NCI-H2107 treated with DMSO at 0.1 percent for 48 hours (cell line): ENCODE data around the gene CCDC159.
"Not testable (repeated sequence)": the region's sequence is repeated elsewhere in the genome, so short reads cannot be mapped to it uniquely, and the experiment has no call there.

ENCODE experiments used
- DNase-seq: peaks from one replicate; lab custom pipeline; 2025; ENCODE audit not compliant: unreplicated experiment; lab: John Stamatoyannopoulos, UW

Gene CCDC159

GRCh38 chr19:11346104-11346940 is at the start of gene CCDC159, which contains the start of gene TMEM205:
Gene CCDC159 (plus strand): TSS chr19:11346519. CDS start chr19:11346607, 88 bp downstream.
Gene TMEM205 (minus strand): TSS chr19:11346268. CDS start chr19:11345619, 649 bp downstream.
- peak; percentile 94 for DNase-seq

- DNase-seq, result no peak
These were observed 46.1 kb upstream of the CCDC159 start for GRCh38 chr19:11299946-11300810.

- DNase-seq, result no peak
These were observed 45.6 kb upstream of the CCDC159 start for GRCh38 chr19:11300811-11301120.

GRCh38 chr19:11304936-11305335 is 41.4 kb upstream of the CCDC159 start:
- DNase-seq, result no peak

GRCh38 chr19:11306337-11306736 is 40.0 kb upstream of the CCDC159 start:
- DNase-seq, result no peak

- not testable (repeated sequence) for DNase-seq
These were observed 25.9 kb upstream of the CCDC159 start for GRCh38 chr19:11320278-11320995.

- DNase-seq, result no peak
These were observed 24.9 kb upstream of the CCDC159 start for GRCh38 chr19:11321191-11322126.

GRCh38 chr19:11322269-11323024 is 23.9 kb upstream of the CCDC159 start:
- DNase-seq, result no peak

- no peak for DNase-seq
These were observed 22.7 kb upstream of the CCDC159 start for GRCh38 chr19:11323601-11324078.

GRCh38 chr19:11324079-11324661 is 22.1 kb upstream of the CCDC159 start:
- peak; percentile 60 for DNase-seq

GRCh38 chr19:11324748-11325389 is 21.4 kb upstream of the CCDC159 start:
- DNase-seq, result no peak

GRCh38 chr19:11325544-11325943 is 20.8 kb upstream of the CCDC159 start:
- DNase-seq, result no peak

- DNase-seq, result no peak
These were observed 16.2 kb upstream of the CCDC159 start for GRCh38 chr19:11330127-11330526.

GRCh38 chr19:11331502-11331901 is 14.8 kb upstream of the CCDC159 start:
- no peak for DNase-seq

GRCh38 chr19:11332822-11333221 is 13.5 kb upstream of the CCDC159 start:
- DNase-seq, result no peak

GRCh38 chr19:11333838-11334237 is 12.5 kb upstream of the CCDC159 start:
- not testable (repeated sequence) for DNase-seq

- DNase-seq, result no peak
These were observed 10.7 kb upstream of the CCDC159 start for GRCh38 chr19:11335449-11336146.

GRCh38 chr19:11337080-11337479 is 9.2 kb upstream of the CCDC159 start:
- no peak for DNase-seq
